Gastroesophageal sphincter (tissue), 3 donors: ENCODE data around the gene MAPKAPK3.

Experiments
- POLR2A ChIP-seq, 2 donors: fragments of 450-650 bp; IDR thresholded peaks; one replicate each; pipeline ENCODE4 v1.6.1; 2017; ENCODE audit warnings: antibody characterized with exemption in 2 of 2, mild to moderate bottlenecking in 2 of 2, moderate library complexity in 1 of 2
- POLR2AphosphoS5 ChIP-seq: sonication (generic); formaldehyde crosslinking; IDR thresholded peaks from one replicate; pipeline ENCODE4 v1.6.1; 2017; ENCODE audit warnings: antibody characterized with exemption
- TF ChIP-seq, protein P1 (sequence below), 4 experiments: fragments of 200-600 bp in 2 of 4; fragments of 450-650 bp in 2 of 4; sonication (generic) in 1 of 4; IDR thresholded peaks; one replicate each; pipeline ENCODE4 v1.5.1; 2017 to 2019; ENCODE audit warnings: antibody characterized with exemption in 4 of 4, mild to moderate bottlenecking in 2 of 4, moderate library complexity in 2 of 4

- no peak for TF ChIP-seq POLR2A (IDR thresholded peaks at IDR 0.05)
- TF ChIP-seq, protein P1, sequence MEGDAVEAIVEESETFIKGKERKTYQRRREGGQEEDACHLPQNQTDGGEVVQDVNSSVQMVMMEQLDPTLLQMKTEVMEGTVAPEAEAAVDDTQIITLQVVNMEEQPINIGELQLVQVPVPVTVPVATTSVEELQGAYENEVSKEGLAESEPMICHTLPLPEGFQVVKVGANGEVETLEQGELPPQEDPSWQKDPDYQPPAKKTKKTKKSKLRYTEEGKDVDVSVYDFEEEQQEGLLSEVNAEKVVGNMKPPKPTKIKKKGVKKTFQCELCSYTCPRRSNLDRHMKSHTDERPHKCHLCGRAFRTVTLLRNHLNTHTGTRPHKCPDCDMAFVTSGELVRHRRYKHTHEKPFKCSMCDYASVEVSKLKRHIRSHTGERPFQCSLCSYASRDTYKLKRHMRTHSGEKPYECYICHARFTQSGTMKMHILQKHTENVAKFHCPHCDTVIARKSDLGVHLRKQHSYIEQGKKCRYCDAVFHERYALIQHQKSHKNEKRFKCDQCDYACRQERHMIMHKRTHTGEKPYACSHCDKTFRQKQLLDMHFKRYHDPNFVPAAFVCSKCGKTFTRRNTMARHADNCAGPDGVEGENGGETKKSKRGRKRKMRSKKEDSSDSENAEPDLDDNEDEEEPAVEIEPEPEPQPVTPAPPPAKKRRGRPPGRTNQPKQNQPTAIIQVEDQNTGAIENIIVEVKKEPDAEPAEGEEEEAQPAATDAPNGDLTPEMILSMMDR (IDR thresholded peaks at IDR 0.05), result no peak
- TF ChIP-seq POLR2AphosphoS5, result no peak
Measured at GRCh38 chr3:50695031-50695430, 78.1 kb downstream of the MAPKAPK3 start.
